Fibroblast of lung (primary cell): ENCODE results near the gene LRRD1. TPM values are rescaled to one million over a fixed set of nuclear protein-coding genes. Genes with fewer than 3 reads are reported as not detected.

Experiments used
- DNase-seq, 2 donors: peaks; one replicate each; pipeline versions ENCODE4 v3.0.0 to v3.0.0-alpha.2; 2010; ENCODE audit warnings: low read depth in 2 of 2
- H2AFZ ChIP-seq: 2 replicates; pipeline ENCODE4 v1.5.1; 2012; ENCODE audit warnings: low read length, control low read depth, inconsistent platforms
- H3K27ac ChIP-seq: 2 replicates; pipeline ENCODE4 v1.5.1; 2011; ENCODE audit warnings: low read length, control low read depth; ENCODE audit not compliant: insufficient read depth
- H3K27me3 ChIP-seq: 2 replicates; pipeline ENCODE4 v1.5.1; 2011; ENCODE audit warnings: mild to moderate bottlenecking, low read length; ENCODE audit not compliant: control insufficient read depth, insufficient read depth
- H3K36me3 ChIP-seq: 2 replicates; pipeline ENCODE4 v1.5.1; 2011; ENCODE audit warnings: low read length; ENCODE audit not compliant: control insufficient read depth, insufficient read depth
- H3K4me1 ChIP-seq: 2 replicates; pipeline ENCODE4 v1.5.1; 2011; ENCODE audit warnings: low read length; ENCODE audit not compliant: control insufficient read depth, insufficient read depth; ENCODE audit errors: extremely low read depth
- H3K4me2 ChIP-seq: 2 replicates; pipeline ENCODE4 v1.5.1; 2011; ENCODE audit warnings: low read length, control low read depth; ENCODE audit not compliant: insufficient read depth; ENCODE audit errors: extremely low read depth
- H3K4me3 ChIP-seq, 4 experiments: fragments of 200-600 bp in 1 of 4; sonication (generic) in 1 of 4; replicated peaks in 1 of 4; 2 replicates each; pipeline ENCODE4 v1.5.1; 2011 to 2016; ENCODE audit warnings: low read length in 4 of 4, low read depth in 3 of 4, mild to moderate bottlenecking in 3 of 4, control low read depth in 2 of 4, inconsistent platforms in 1 of 4, mixed read lengths in 1 of 4; ENCODE audit not compliant: insufficient read depth in 1 of 4; ENCODE audit errors: control extremely low read depth in 1 of 4
- H3K79me2 ChIP-seq: 2 replicates; pipeline ENCODE4 v1.5.1; 2012; ENCODE audit warnings: mild to moderate bottlenecking, low read length, inconsistent platforms; ENCODE audit not compliant: control insufficient read depth, insufficient read depth
- H3K9ac ChIP-seq: 2 replicates; pipeline ENCODE4 v1.5.1; 2011; ENCODE audit warnings: mild to moderate bottlenecking, low read length, control low read depth; ENCODE audit not compliant: insufficient read depth
- H3K9me3 ChIP-seq: 2 replicates; pipeline ENCODE4 v1.5.1; 2012; ENCODE audit warnings: low read depth, low read length; ENCODE audit not compliant: control insufficient read depth, insufficient read depth
- H4K20me1 ChIP-seq: 2 replicates; pipeline ENCODE4 v1.5.1; 2011; ENCODE audit warnings: low read length; ENCODE audit not compliant: control insufficient read depth, insufficient read depth; ENCODE audit errors: extremely low read depth
- EZH2 ChIP-seq: IDR thresholded peaks from 2 replicates; pipeline ENCODE4 v1.5.1; 2012; ENCODE audit warnings: low read length, control low read depth, mild to moderate bottlenecking; ENCODE audit errors: missing control alignments
- polyA plus RNA-seq, 2 donors: library from polyadenylated mRNA; depleted of rRNA in 1 of 2; stranded (reverse) in 1 of 2; unstranded in 1 of 2; fragments of >200 nt; gene quantifications; 2 replicates each; pipeline ENCODE4 v1.2.1, GENCODE V29; 2011 to 2012; ENCODE audit warnings: missing spikeins in 1 of 2
- total RNA-seq: library from RNA; depleted of rRNA; stranded (reverse); fragments of >200 nt; gene quantifications from 2 replicates; pipeline ENCODE4 v1.2.1, GENCODE V29; 2014
- TF ChIP-seq, protein P1 (sequence below), 2 donors: IDR thresholded peaks in 1 of 2; conservative IDR thresholded peaks in 1 of 2; 1 replicate in 1 of 2; 2 replicates in 1 of 2; pipeline ENCODE4 v1.5.1; 2011 to 2012; ENCODE audit warnings: low read length in 2 of 2, control low read depth in 1 of 2, inconsistent platforms in 1 of 2, low read depth in 1 of 2, mild to moderate bottlenecking in 1 of 2

LRRD1 gene
- total and polyA plus RNA-seq, 2 donors (not counting 1 experiment from before 2014, with no cell fraction given): 0.06 to 0.17 TPM

- no peak overlapping the region for H3K27ac ChIP-seq
- peak in 1 of 2 donors; percentile 12 for DNase-seq
- no peaks in the 10 kb centered on the region for H3K4me1 ChIP-seq
- H3K9me3 ChIP-seq: no peaks in the 10 kb centered on the region
- H2AFZ ChIP-seq: no peak overlapping the region
- TF ChIP-seq, protein P1, sequence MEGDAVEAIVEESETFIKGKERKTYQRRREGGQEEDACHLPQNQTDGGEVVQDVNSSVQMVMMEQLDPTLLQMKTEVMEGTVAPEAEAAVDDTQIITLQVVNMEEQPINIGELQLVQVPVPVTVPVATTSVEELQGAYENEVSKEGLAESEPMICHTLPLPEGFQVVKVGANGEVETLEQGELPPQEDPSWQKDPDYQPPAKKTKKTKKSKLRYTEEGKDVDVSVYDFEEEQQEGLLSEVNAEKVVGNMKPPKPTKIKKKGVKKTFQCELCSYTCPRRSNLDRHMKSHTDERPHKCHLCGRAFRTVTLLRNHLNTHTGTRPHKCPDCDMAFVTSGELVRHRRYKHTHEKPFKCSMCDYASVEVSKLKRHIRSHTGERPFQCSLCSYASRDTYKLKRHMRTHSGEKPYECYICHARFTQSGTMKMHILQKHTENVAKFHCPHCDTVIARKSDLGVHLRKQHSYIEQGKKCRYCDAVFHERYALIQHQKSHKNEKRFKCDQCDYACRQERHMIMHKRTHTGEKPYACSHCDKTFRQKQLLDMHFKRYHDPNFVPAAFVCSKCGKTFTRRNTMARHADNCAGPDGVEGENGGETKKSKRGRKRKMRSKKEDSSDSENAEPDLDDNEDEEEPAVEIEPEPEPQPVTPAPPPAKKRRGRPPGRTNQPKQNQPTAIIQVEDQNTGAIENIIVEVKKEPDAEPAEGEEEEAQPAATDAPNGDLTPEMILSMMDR (conservative IDR thresholded peaks at IDR 0.05 in 1 of 2, IDR thresholded peaks at IDR 0.05 in 1 of 2; ENCODE audit: low read depth in 1 of 2, low read length in 2 of 2): no peak
- TF ChIP-seq EZH2: no peak
- H3K36me3 ChIP-seq: no peaks in the 10 kb centered on the region
- H3K4me3 ChIP-seq: no peak overlapping the region
- no peak overlapping the region for H3K4me2 ChIP-seq
- H3K27me3 ChIP-seq: no peaks in the 10 kb centered on the region
- no peak overlapping the region for H3K9ac ChIP-seq
- no peaks in the 10 kb centered on the region for H3K79me2 ChIP-seq
- no peaks in the 10 kb centered on the region for H4K20me1 ChIP-seq
Measured at GRCh38 chr7:92226981-92227380, 48.0 kb upstream of the LRRD1 start.

- Histone ChIP-seq H4K20me1 (no peaks in the 10 kb centered on the region), H3K79me2 (no peaks in the 10 kb centered on the region), H3K36me3 (peaks cover 3% of the 10 kb centered on the region), H3K4me2 (no peak overlapping the region), H3K27me3 (no peaks in the 10 kb centered on the region), H3K9me3 (no peaks in the 10 kb centered on the region), H2AFZ (no peak overlapping the region), H3K4me3 (no peak overlapping the region), H3K27ac (no peak overlapping the region), H3K9ac (no peak overlapping the region), H3K4me1 (no peaks in the 10 kb centered on the region)
- TF ChIP-seq EZH2: no peak
- TF ChIP-seq, protein P1 (conservative IDR thresholded peaks at IDR 0.05 in 1 of 2, IDR thresholded peaks at IDR 0.05 in 1 of 2; ENCODE audit: low read depth in 1 of 2, low read length in 2 of 2): no peak
- DNase-seq: no peak
Measured at GRCh38 chr7:92221766-92222165, 42.8 kb upstream of the LRRD1 start.

- H3K27ac ChIP-seq: no peak overlapping the region
- no peak overlapping the region for H3K9ac ChIP-seq
- no peak overlapping the region for H2AFZ ChIP-seq
- H3K9me3 ChIP-seq: no peaks in the 10 kb centered on the region
- DNase-seq: no peak
- no peak overlapping the region for H3K4me2 ChIP-seq
- no peaks in the 10 kb centered on the region for H3K27me3 ChIP-seq
- H3K36me3 ChIP-seq: peaks cover 3% of the 10 kb centered on the region
- no peak overlapping the region for H3K4me3 ChIP-seq
- TF ChIP-seq, protein P1 (conservative IDR thresholded peaks at IDR 0.05 in 1 of 2, IDR thresholded peaks at IDR 0.05 in 1 of 2; ENCODE audit: low read depth in 1 of 2, low read length in 2 of 2): no peak
- no peak for TF ChIP-seq EZH2
- peaks cover 2% of the 10 kb centered on the region for H3K79me2 ChIP-seq
- H4K20me1 ChIP-seq: no peaks in the 10 kb centered on the region
- no peaks in the 10 kb centered on the region for H3K4me1 ChIP-seq
Measured at GRCh38 chr7:92206672-92207071, 27.7 kb upstream of the LRRD1 start.
